ENCODE data around the gene IL16. TPM values are rescaled to one million over a fixed set of nuclear protein-coding genes. Genes with fewer than 3 reads are reported as not detected.
"Not testable (repeated sequence)": the region's sequence is repeated elsewhere in the genome, so short reads cannot be mapped to it uniquely, and the experiment has no call there.

IL16 gene
- polyA plus RNA-seq, 3 donors: 4.1 to 5.2 (median 4.8) TPM

DNA sequence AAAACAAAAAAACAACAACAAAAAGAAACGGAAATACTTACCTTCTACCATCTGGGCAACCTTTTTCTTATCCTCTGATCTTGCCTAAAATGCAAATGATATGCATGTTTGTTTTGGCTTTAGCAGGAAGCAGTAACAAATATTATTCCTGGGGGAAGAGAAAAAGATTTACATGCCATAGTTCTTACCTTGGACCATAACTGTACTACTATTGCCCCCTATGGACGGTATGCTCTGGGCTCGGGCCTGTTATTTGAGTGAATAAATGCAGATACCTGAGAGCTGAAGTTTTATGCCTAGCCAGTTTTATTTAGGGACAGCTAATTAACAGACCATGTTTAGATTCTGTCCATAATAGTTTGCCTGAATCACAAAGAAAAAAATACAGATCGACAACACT, 139.9 kb downstream of the IL16 start:
- DNase-seq: no peak

DNA sequence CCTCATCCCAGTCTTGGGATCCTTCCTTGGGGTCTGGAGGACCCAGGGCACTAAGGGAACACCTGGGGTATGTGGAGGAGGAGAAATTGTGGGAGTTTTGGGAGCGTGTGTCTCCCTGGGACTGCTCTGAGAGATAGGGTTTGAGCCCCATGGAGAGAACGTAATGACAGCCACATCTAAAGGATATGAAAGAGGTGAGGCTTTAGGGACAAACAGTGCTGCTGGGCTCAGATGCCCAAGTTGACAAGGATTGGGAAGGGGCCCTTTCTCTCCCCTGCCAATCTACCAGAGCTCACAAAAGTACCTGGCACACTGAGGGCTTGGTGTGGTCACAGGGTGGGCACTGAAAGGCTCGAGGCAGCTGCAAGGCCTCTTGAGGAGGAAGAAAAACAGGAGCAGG, 140.6 kb downstream of the IL16 start:
- no peak for DNase-seq

DNA sequence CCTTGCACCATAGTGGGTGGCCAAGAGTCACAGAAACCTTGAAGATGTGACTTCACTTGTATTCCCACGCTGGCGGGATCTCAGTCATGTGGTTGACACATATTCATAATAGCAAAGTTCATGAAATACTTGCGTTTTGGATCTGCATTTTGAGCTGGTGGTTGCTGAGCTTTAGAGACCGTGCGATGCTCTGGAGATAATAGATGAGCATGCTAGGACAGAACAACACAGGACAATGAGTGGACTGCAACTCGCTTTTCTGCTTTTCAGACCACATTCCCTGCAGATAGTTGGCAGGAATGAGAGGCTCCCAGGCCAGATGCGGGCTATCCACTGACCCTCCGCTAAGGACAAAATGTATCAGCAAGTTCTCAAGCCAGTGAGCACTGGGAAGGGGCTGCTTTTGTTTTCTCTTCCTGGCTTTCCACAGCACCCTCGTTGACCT, 141.1 kb downstream of the IL16 start:
- DNase-seq: no peak

DNA sequence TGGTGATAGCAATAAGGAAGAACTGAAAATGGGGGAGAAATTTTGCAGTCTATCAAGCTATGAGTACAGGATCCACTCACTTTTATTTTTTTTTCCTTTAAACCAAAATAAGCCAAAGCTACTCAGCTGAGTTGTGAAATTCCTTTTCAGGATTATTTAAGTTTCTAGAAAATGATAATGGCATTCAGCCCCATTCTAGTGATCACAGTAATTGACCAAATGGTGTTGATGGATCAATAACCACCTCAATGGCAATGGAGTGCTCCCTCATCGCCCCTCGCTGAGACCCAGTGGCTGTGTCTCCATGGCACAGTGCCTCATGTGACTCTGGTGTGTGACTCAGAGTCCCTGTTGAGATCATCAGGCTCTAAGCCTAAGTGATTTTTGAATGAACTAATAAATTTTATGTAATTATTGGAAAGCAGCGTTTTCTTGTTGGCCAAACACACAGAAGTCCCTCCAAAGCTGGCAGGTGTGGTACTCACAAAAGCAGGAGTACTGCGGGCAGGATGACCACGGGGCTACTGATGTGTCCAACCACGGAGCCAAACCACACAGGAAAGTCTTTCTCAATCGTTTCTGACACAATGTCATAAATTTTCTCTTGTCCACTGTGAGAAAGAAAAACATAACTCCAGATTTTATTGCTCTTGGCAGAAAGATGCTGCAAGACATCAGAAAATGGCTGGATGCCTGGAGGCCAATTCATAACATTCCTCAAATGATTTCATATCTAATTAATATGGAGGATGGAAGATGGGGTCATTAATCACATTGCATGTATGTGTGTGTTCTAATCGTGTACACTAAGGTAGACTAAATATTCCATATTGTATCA, 141.7 kb downstream of the IL16 start:
- peak; percentile 39 for DNase-seq

DNA sequence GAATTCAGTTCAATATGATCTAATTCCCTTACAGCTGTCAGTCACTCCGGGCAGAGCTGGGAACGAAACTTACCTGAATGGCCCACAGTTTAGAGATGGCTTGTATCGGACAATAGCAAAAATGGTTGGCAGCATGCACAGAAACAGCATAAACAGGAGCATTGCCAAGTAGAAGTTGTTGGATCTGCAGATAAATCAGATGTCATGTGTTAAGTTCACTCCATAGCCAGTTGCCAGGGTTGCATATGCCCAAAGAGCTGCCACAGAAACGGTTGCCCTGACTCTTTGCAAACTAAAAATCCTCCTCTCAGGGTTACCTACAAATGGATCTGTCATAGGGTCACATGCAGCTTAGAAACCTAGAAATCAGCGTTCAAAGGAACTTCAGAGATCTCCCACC, 142.6 kb downstream of the IL16 start:
- no peak for DNase-seq

DNA sequence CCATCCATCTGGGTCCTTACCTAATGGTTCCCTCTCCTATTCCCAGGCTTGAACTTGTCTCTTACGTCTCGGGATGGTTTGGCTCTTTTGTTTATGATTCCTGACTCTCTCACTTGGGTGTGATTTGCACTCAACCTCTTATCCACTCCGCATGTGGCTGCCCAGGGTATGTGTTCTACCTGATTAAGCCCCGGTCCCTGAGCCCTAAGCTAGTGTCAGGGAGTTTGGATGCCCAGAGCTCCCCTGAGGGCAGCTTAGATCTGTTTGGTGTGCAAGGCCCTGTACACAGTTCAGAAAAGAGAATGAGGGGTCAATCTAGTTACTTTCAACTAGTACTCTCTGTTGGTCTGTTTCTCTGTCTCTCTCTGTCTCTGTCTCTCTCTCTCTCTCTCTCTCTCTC, 143.2 kb downstream of the IL16 start:
- no peak for DNase-seq

DNA sequence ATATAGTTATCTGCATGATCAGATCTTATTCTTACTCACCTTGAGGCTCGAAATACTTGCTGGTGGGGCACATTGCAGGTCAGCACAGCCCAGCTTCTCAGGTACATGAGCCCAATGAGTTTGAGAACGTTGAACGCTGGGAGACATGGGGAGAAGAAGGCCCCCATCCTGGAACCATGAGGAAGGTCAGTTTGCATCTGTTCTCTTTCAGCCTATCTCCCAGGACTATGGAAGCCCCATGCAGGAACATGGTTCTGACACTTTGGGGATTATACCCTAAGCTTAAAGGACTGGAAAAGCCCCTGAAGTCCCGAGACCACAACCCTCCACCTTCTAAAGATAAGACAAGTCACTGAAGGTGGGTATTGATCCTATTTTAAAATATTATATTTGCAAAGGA, 144.7 kb downstream of the IL16 start:
- no peak for DNase-seq

DNA sequence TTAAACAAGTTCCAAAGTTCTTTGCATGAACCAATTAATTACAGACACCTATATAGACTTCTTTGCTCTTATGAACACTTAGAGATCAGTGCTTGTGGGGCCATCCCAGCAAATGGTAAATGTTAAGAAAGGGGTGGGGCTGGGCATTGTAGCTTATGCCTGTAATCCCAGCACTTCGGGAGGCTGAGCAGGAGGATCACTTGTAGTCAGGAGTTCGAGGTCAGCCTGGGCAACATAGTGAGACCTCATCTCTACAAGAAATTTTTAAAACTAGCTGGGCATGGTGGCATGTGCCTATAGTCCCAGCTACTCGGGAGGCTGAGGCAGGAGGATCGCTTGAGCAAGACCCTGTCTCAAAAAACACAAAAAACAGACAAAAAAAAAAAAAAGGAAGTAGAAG, 146.7 kb downstream of the IL16 start:
- DNase-seq: no peak

DNA sequence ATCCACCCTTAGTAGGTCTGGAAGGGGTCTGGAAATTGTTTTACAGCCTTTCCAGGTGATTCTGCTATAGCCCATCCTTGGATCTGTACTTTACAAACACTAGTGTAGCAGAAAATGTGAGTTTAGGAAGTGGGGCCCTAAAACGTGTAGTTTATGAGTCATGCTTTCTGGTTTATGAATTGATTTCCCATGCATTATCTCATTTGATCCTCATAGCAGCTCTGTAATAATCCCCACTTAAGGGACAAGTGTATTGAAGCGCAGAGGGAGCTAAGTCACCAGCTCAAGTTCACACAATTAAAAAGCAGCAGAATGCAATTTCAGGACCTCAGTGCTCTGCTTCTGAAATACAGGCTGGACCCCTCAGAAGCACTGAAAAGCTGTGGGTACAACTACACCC, 149.9 kb downstream of the IL16 start:
- no peak for DNase-seq

DNA sequence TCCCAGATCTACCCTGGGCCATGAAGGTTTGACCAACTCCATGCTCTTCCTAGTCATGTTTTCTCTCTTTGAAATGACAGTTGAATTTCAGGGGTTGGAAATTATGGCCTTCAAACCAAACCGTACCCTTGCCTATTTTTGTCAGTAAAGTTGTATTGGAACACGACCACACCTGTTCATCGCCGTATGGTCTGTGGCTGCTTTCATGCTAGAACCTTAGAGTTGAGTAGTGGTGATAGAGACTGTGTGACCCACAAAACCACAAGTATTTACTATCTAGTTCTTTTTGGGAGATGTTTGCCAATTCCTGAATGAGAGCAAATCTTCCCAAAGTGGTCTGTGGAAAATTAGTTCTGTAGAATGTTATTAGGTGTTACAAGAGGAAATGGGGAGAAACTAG, 151.2 kb downstream of the IL16 start:
- no peak for DNase-seq

DNA sequence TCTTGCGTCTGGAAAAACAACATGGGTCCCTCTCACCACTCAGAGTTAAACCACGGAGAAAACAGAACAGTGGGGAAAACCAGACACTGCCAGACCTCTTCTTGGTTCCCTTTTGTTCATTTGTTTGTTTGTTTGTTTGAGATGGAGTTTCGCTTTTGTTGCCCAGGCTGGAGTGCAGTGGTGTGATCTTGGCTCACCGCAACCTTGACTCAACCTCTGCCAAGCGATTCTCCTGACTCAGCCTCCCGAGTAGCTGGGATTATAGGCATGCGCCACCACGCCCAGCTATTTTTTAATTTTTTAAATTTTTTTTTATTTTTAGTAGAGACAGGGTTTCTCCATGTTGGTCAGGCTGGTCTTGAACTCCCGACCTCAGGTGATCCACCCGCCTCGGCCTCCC, 152.0 kb downstream of the IL16 start:
- DNase-seq: not testable (repeated sequence)

DNA sequence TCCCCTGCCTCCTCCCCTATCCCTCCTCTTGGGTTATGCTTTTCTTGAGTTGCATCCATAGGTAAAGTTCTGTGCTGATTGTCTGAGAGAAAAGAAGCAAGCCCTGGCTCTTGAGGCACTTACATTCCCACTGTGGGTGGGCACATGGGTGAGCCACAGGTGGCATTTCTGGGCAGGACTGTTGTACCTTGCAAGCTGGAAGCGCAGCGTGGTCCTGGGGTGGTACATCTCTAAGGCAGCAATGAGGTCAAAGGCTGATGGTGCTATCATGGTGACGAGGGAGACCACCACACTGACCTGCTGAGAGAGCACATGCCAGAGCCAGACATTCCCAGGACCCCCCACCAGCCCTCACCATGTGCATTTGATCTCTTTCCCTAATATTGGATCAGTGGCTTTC, 152.6 kb downstream of the IL16 start:
- no peak for DNase-seq

DNA sequence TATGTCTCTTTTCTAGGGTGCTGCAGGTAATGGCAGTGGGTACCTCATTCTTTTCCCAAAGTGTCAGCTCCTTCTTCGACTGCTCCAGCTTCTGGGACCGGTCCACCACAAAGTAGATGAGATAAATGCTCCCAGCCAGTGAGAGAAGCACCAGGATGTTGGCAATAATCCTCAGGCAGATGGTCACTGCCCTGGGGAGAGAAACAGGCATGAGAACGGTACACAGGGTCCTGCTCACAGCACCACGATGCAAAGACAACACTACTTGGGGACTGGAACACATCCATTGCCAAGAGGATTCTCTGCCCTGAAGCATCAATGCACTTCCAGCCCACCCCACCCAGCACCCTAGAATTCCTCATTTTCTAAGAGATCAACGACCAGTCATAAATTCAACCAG, 155.0 kb downstream of the IL16 start:
- no peak for DNase-seq

DNA sequence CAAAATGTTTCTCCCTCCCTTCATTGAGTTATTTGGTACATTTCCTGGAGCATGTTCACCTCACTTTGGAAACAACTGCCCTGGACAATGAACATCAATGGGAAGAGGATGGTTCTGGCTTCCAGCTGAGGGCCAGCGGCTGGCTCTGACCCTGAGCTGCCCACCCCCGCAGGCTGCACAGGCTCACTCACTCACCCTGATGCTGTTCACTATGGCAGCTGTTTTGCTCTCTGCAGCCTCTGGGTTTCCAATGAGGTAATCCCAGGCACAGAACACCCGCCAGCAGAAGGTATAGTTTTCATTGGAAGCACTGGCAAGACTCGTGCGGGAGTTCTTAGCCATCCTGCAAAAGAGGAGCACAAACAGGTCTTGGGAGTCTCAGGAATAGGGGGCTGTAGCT, 159.6 kb downstream of the IL16 start:
- no peak for DNase-seq

DNA sequence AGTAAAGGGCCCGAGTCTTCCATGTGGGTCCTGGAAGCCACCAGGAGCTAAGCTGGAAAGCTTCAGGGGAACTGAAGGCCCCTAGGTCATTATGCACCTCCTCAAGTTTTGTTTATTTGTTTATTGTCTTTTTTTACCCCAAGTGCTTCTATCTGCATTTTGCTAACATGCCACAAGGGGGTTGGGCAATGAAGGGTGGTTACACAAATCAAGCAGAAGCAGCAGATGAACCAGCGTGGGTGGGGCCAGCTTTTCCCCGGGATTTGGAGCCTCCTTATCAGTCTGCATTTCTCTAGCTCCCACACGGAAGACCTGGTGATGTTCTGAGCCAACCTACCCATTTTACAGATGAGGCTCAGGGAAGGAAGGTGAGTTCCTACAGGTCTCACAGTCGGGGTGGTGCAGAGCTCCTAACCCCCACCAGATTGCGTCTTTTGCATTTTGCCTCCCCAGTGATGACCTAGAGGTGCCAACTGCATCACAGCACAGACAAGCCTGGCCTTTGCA, 160.6 kb downstream of the IL16 start:
- DNase-seq: no peak

DNA sequence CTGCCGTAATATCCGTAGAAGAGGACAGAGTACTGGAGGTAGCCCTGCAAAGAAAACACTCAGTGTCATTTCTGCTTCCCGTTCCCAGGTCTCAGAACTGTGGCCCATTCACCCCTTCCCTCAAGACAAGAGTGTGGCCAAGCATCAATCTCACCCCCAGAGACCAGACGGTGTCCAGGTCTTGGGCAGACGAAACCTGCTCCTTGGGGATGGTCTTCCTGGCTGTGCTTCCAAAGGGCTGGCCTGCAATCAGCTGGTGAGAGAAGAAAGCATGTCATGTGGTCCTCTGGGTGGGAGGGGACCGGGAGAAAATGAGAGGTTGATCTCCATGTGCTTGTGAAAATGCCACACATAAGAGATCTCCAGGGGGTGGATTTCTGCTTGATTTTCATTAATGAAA, 161.6 kb downstream of the IL16 start:
- no peak for DNase-seq

DNA sequence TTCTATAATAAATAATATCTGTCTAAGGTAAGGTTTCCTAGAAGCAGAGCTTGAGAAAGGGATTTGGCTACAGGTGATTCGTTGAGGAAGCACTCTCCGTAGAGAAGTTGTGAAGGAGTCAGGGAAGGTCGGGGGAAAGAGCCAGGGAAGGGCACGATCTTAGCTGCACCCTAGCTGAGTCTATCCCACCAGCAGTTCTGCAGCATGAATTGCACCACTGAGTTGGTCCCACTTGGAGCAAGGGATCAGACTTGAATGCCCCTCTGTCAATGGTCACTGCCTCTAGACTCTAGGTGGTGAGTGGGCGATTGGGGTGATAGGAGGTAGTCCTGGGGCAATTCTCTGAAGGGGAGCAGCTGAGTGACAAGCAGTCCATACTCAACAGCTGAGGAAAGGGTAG, 163.8 kb downstream of the IL16 start:
- DNase-seq: no peak

DNA sequence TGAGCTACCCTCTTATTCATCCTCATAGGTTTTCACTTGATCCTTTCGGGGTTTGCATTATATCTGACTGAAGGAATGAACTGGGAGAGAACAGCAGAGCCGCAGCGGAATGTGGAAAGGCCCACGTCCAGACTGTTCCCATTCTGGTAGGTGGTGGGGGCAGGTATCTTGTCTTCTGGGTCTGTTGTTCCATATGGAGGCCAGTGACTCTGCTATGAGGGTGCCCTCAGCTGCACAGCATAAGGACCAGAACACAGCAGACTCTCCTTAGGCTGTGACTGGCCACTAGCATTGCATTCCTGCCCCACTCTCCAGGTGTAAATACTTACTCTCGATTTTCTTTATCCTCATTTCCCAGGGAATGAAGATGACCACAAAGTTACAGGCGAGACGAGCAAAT, 165.2 kb downstream of the IL16 start:
- DNase-seq: no peak

DNA sequence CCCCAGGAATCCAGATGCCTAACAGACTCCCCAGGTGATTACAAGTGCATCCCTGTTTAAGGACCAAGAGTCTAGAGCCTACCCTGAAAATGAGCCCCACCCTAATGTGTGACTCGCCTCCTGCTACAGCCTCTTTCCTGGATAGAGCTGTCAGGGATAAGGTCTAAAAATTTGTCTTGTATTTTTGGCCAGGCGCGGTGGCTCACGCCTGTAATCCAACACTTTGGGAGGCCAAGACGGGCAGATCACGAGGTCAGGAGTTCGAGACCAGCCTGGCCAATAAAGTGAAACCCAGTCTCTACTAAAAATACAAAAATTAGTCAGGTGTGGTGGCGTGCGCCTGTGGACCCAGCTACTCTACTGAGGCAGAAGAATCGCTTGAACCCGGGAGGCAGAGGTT, 166.1 kb downstream of the IL16 start:
- no peak for DNase-seq

DNA sequence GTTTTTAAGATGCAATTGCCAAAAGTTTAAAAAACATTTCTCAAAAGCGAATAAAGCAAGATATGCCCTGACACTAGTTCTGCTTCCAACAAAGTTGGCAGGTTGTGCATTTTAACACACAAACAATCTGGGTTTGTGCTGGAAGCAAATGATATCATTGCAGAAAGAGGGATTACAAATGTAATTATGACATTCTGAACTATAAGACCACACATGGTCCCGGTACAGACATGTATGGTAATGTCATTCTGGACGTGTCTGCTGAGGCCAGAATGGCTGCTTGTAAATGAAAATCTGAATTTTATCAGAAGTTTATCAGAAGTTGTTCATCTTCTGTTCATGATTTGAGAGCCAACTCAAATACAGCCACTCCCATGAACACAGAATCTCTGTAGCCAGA, 166.6 kb downstream of the IL16 start:
- no peak for DNase-seq
